Mesenchymal stem cell (in vitro differentiated cells and primary cell): ENCODE measurements around the gene KBTBD4.
A peak's percentile ranks its signal among the peaks of the same experiment; 100 is the strongest.

Experiments used
- DNase-seq: peaks from one replicate; pipeline ENCODE4 v3.0.0-alpha.2; 2013
- H2AFZ ChIP-seq: one replicate; pipeline ENCODE4 v1.6.1; 2013; ENCODE audit warnings: low read depth, mild to moderate bottlenecking, control low read depth, inconsistent platforms, low read length, moderate library complexity
- H2AK5ac ChIP-seq: 2 replicates; pipeline ENCODE4 v1.6.1; 2013; ENCODE audit warnings: low read length, moderate library complexity, mild to moderate bottlenecking, inconsistent platforms; ENCODE audit not compliant: severe bottlenecking
- H2BK120ac ChIP-seq: one replicate; pipeline ENCODE4 v1.6.1; 2013; ENCODE audit warnings: low read depth, mild to moderate bottlenecking, inconsistent platforms, low read length, moderate library complexity
- H2BK12ac ChIP-seq, 2 experiments: one replicate each; pipeline ENCODE4 v1.6.1; 2013; ENCODE audit warnings: inconsistent platforms in 2 of 2, low read length in 2 of 2, mild to moderate bottlenecking in 2 of 2, moderate library complexity in 2 of 2, control low read depth in 1 of 2
- H2BK15ac ChIP-seq: one replicate; pipeline ENCODE4 v1.6.1; 2013; ENCODE audit warnings: mild to moderate bottlenecking, low read depth, inconsistent platforms; ENCODE audit not compliant: poor library complexity, severe bottlenecking
- H2BK5ac ChIP-seq: 2 replicates; pipeline ENCODE4 v1.6.1; 2013; ENCODE audit warnings: low read depth, mild to moderate bottlenecking, low read length, control low read depth, inconsistent platforms; ENCODE audit not compliant: poor library complexity, severe bottlenecking
- H3K14ac ChIP-seq, 2 experiments: one replicate each; pipeline ENCODE4 v1.6.1; 2013; ENCODE audit warnings: inconsistent platforms in 2 of 2, low read length in 2 of 2, control low read depth in 1 of 2, mild to moderate bottlenecking in 1 of 2, moderate library complexity in 1 of 2
- H3K18ac ChIP-seq, 2 experiments: one replicate each; pipeline ENCODE4 v1.6.1; 2013; ENCODE audit warnings: inconsistent platforms in 2 of 2, low read length in 2 of 2, control low read depth in 1 of 2, low read depth in 1 of 2, mild to moderate bottlenecking in 1 of 2
- H3K23ac ChIP-seq, 2 experiments: one replicate each; pipeline ENCODE4 v1.6.1; 2013; ENCODE audit warnings: inconsistent platforms in 2 of 2, low read length in 2 of 2, mild to moderate bottlenecking in 2 of 2, moderate library complexity in 2 of 2, control low read depth in 1 of 2
- H3K27ac ChIP-seq: 2 replicates; pipeline ENCODE4 v1.5.1; 2013; ENCODE audit warnings: mild to moderate bottlenecking, moderate library complexity, low read length, control low read depth, inconsistent platforms; ENCODE audit not compliant: poor library complexity, severe bottlenecking
- H3K27me3 ChIP-seq, 2 experiments: 2 replicates each; pipeline versions ENCODE4 v1.6.1 to v1.7.0; 2013; ENCODE audit warnings: low read length in 2 of 2, mild to moderate bottlenecking in 2 of 2, moderate library complexity in 2 of 2, control low read depth in 1 of 2, inconsistent platforms in 1 of 2; ENCODE audit not compliant: control insufficient read depth in 1 of 2, insufficient read depth in 1 of 2
- H3K36me3 ChIP-seq, 2 experiments: 2 replicates each; pipeline versions ENCODE4 v1.6.1 to v1.7.0; 2013; ENCODE audit warnings: low read length in 2 of 2, control low read depth in 1 of 2, inconsistent platforms in 1 of 2, low read depth in 1 of 2, mild to moderate bottlenecking in 1 of 2; ENCODE audit not compliant: insufficient read depth in 2 of 2, control insufficient read depth in 1 of 2
- H3K4ac ChIP-seq, 2 experiments: one replicate each; pipeline ENCODE4 v1.6.1; 2013; ENCODE audit warnings: inconsistent platforms in 2 of 2, low read length in 2 of 2, mild to moderate bottlenecking in 2 of 2, moderate library complexity in 2 of 2, control low read depth in 1 of 2, low read depth in 1 of 2
- H3K4me1 ChIP-seq: 2 replicates; pipeline ENCODE4 v1.6.1; 2013; ENCODE audit warnings: low read depth, low read length, control low read depth; ENCODE audit not compliant: control insufficient read depth, insufficient read depth
- H3K4me2 ChIP-seq: 2 replicates; pipeline ENCODE4 v1.6.1; 2013; ENCODE audit warnings: low read length, mild to moderate bottlenecking, inconsistent platforms; ENCODE audit not compliant: poor library complexity, severe bottlenecking
- H3K4me3 ChIP-seq, 2 experiments: 2 replicates each; pipeline versions ENCODE4 v1.5.1 to v1.7.0; 2013; ENCODE audit warnings: low read length in 2 of 2, mild to moderate bottlenecking in 2 of 2, control low read depth in 1 of 2, low read depth in 1 of 2; ENCODE audit not compliant: insufficient read depth in 1 of 2
- H3K79me1 ChIP-seq: replicated peaks from 2 replicates; pipeline ENCODE4 v1.6.1; 2013; ENCODE audit warnings: mild to moderate bottlenecking, control low read depth, low read length, inconsistent platforms; ENCODE audit not compliant: poor library complexity, severe bottlenecking
- H3K9ac ChIP-seq: 2 replicates; pipeline ENCODE4 v1.7.0; 2013; ENCODE audit warnings: mild to moderate bottlenecking, low read length, moderate library complexity
- H3K9me3 ChIP-seq: 2 replicates; pipeline ENCODE4 v1.7.0; 2013; ENCODE audit warnings: mild to moderate bottlenecking, low read length; ENCODE audit not compliant: control insufficient read depth
- H4K8ac ChIP-seq: one replicate; pipeline ENCODE4 v1.6.1; 2013; ENCODE audit warnings: inconsistent platforms, mild to moderate bottlenecking, low read length, moderate library complexity
- H4K91ac ChIP-seq: one replicate; pipeline ENCODE4 v1.6.1; 2013; ENCODE audit warnings: mild to moderate bottlenecking, low read length, inconsistent platforms
- WGBS: methylation state at CpG from one replicate; pipeline ENCODE4 v1.1.7; 2013; ENCODE audit warnings: mixed read lengths; 5-methylcytosine and 5-hydroxymethylcytosine counted together

Gene KBTBD4

DNA sequence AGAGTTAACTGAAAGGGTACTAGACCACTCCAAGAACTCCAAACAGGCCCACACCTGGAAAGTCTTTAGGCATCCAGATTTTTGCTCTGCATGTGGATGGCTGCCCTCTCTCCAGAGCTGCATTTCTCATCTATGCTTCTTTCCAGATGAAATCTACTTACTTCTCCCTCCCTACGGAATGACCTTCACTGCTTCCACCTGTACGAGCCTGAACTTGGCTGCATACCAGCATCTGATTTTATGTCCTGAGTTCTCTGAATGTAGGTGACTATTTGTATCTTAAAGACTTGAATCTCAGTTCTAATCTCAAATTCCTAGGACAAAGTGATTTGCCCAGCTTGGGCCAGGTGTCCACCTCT is 39.1 kb downstream of the KBTBD4 start:
- Histone ChIP-seq H2AK5ac (no peak overlapping the region), H4K8ac (no peak overlapping the region), H3K27me3 (no peaks in the 10 kb centered on the region), H2BK15ac (no peak overlapping the region), H3K9me3 (no peaks in the 10 kb centered on the region), H3K23ac (no peak overlapping the region), H2AFZ (no peak overlapping the region), H4K91ac (no peak overlapping the region), H3K79me1 (no peaks in the 10 kb centered on the region), H3K4me2 (no peak overlapping the region), H3K18ac (no peak overlapping the region), H3K4me1 (peaks cover 9% of the 10 kb centered on the region), H2BK120ac (no peak overlapping the region), H3K14ac (no peak overlapping the region), H3K9ac (peak overlapping the region; percentile 39), H3K4ac (no peak overlapping the region), H3K4me3 (peak overlapping the region in 1 of 2 experiments; percentile 34), H3K36me3 (peaks cover 6 to 17% of the 10 kb centered on the region in 2 experiments), H3K27ac (peak overlapping the region; percentile 2), H2BK12ac (no peak overlapping the region), H2BK5ac (no peak overlapping the region)
- DNase-seq: no peak
- WGBS: 100% methylated on average over 2 of the region's 2 CpGs

GRCh38 chr11:47538741-47539565 is 39.8 kb downstream of the KBTBD4 start:
- no peak overlapping the region for H4K91ac ChIP-seq
- H4K8ac ChIP-seq: no peak overlapping the region
- no peak overlapping the region for H2BK12ac ChIP-seq
- H3K4me1 ChIP-seq: peaks cover 9% of the 10 kb centered on the region
- WGBS: 80% methylated on average over 10 of the region's 10 CpGs
- no peak overlapping the region for H3K9ac ChIP-seq
- H3K9me3 ChIP-seq: no peaks in the 10 kb centered on the region
- no peak overlapping the region for H2BK5ac ChIP-seq
- no peak overlapping the region for H2BK15ac ChIP-seq
- no peak overlapping the region for H3K23ac ChIP-seq
- H3K27ac ChIP-seq: peak overlapping the region; percentile 38
- H3K27me3 ChIP-seq: no peaks in the 10 kb centered on the region
- H3K79me1 ChIP-seq: no peaks in the 10 kb centered on the region
- no peak overlapping the region for H3K4me3 ChIP-seq
- no peak overlapping the region for H3K4ac ChIP-seq
- no peak overlapping the region for H3K14ac ChIP-seq
- no peak overlapping the region for H2BK120ac ChIP-seq
- H3K4me2 ChIP-seq: no peak overlapping the region
- H2AFZ ChIP-seq: no peak overlapping the region
- no peak overlapping the region for H3K18ac ChIP-seq
- H2AK5ac ChIP-seq: no peak overlapping the region
- no peak for DNase-seq
- H3K36me3 ChIP-seq: peaks cover 6 to 17% of the 10 kb centered on the region in 2 experiments

- Histone ChIP-seq H3K4me1 (peaks cover 9% of the 10 kb centered on the region), H3K27me3 (no peaks in the 10 kb centered on the region), H2BK12ac (no peak overlapping the region), H2BK15ac (no peak overlapping the region), H3K36me3 (peaks cover 6 to 10% of the 10 kb centered on the region in 2 experiments), H2AFZ (no peak overlapping the region), H2BK5ac (no peak overlapping the region), H3K9ac (no peak overlapping the region), H3K23ac (no peak overlapping the region), H4K91ac (no peak overlapping the region), H3K27ac (no peak overlapping the region), H3K14ac (no peak overlapping the region), H2BK120ac (no peak overlapping the region), H2AK5ac (no peak overlapping the region), H3K79me1 (no peaks in the 10 kb centered on the region), H3K4me3 (no peak overlapping the region), H4K8ac (no peak overlapping the region), H3K4me2 (no peak overlapping the region), H3K9me3 (no peaks in the 10 kb centered on the region), H3K4ac (no peak overlapping the region), H3K18ac (no peak overlapping the region)
- WGBS: 100% methylated on average over 3 of the region's 3 CpGs
- no peak for DNase-seq
These were observed 41.9 kb downstream of the KBTBD4 start for GRCh38 chr11:47536915-47537314.

GRCh38 chr11:47534704-47535251 is 44.0 kb downstream of the KBTBD4 start:
- no peak overlapping the region for H4K91ac ChIP-seq
- H3K23ac ChIP-seq: no peak overlapping the region
- H2AK5ac ChIP-seq: no peak overlapping the region
- H3K9me3 ChIP-seq: no peaks in the 10 kb centered on the region
- no peak overlapping the region for H2BK12ac ChIP-seq
- H3K4me3 ChIP-seq: no peak overlapping the region
- H3K18ac ChIP-seq: no peak overlapping the region
- H3K4me1 ChIP-seq: peaks cover 13% of the 10 kb centered on the region
- no peak overlapping the region for H3K14ac ChIP-seq
- H2BK120ac ChIP-seq: no peak overlapping the region
- H3K27me3 ChIP-seq: no peaks in the 10 kb centered on the region
- no peak overlapping the region for H2BK5ac ChIP-seq
- peaks cover 14 to 15% of the 10 kb centered on the region in 2 experiments for H3K36me3 ChIP-seq
- H4K8ac ChIP-seq: no peak overlapping the region
- H2AFZ ChIP-seq: no peak overlapping the region
- H3K9ac ChIP-seq: peak overlapping the region; percentile 2
- H2BK15ac ChIP-seq: no peak overlapping the region
- no peak overlapping the region for H3K4me2 ChIP-seq
- H3K79me1 ChIP-seq: no peaks in the 10 kb centered on the region
- DNase-seq: no peak
- H3K27ac ChIP-seq: no peak overlapping the region
- H3K4ac ChIP-seq: no peak overlapping the region
- WGBS: 78% methylated on average over 2 of the region's 4 CpGs
